HuH-7.5 (cell line): Measurements from ENCODE around the gene PIBF1.
"Not testable (repeated sequence)": the region's sequence is repeated elsewhere in the genome, so short reads cannot be mapped to it uniquely, and the experiment has no call there.

ENCODE experiments used
- DNase-seq: peaks from one replicate; pipeline ENCODE4 v3.0.0; 2011; ENCODE audit warnings: low spot score

Gene PIBF1

GRCh38 chr13:73018336-73018735 is 236.4 kb downstream of the PIBF1 start:
- no peak for DNase-seq

GRCh38 chr13:73025217-73026012 is 243.5 kb downstream of the PIBF1 start:
- DNase-seq = no peak

- no peak for DNase-seq
These were observed 253.0 kb downstream of the PIBF1 start for GRCh38 chr13:73034901-73035300.

GRCh38 chr13:73035660-73036059 is 253.7 kb downstream of the PIBF1 start:
- DNase-seq = no peak

GRCh38 chr13:73036566-73036965 is 254.6 kb downstream of the PIBF1 start:
- DNase-seq = no peak

GRCh38 chr13:73038064-73038463 is 256.1 kb downstream of the PIBF1 start:
- DNase-seq = no peak

- no peak for DNase-seq
These were observed 257.5 kb downstream of the PIBF1 start for GRCh38 chr13:73039201-73040108.

- DNase-seq = no peak
These were observed 258.6 kb downstream of the PIBF1 start for GRCh38 chr13:73040484-73040883.

GRCh38 chr13:73040968-73041596 is 259.1 kb downstream of the PIBF1 start:
- DNase-seq = no peak

GRCh38 chr13:73045031-73045430 is 263.1 kb downstream of the PIBF1 start:
- DNase-seq = no peak

- DNase-seq = not testable (repeated sequence)
These were observed 266.7 kb downstream of the PIBF1 start for GRCh38 chr13:73048615-73049014.

GRCh38 chr13:73054712-73055111 is 272.8 kb downstream of the PIBF1 start:
- DNase-seq = no peak

GRCh38 chr13:73055813-73056564 is 274.1 kb downstream of the PIBF1 start:
- DNase-seq = no peak

GRCh38 chr13:73056565-73056962 is 274.6 kb downstream of the PIBF1 start:
- no peak for DNase-seq

- DNase-seq = no peak
These were observed 275.5 kb downstream of the PIBF1 start for GRCh38 chr13:73057284-73058063.

- no peak for DNase-seq
These were observed 276.1 kb downstream of the PIBF1 start for GRCh38 chr13:73058064-73058313.

GRCh38 chr13:73058432-73058735 is 276.5 kb downstream of the PIBF1 start:
- DNase-seq = no peak

- peak; percentile 92 for DNase-seq
These were observed 277.0 kb downstream of the PIBF1 start, which contains the start of gene KLF5 for GRCh38 chr13:73058736-73059459. Gene KLF5 (plus strand): TSS chr13:73059005. CDS start chr13:73059328, 323 bp downstream.

- DNase-seq = peak; percentile 56
These were observed 277.7 kb downstream of the PIBF1 start for GRCh38 chr13:73059460-73060250.
